Stimulated activated CD4-positive, alpha-beta T cell treated with anti-CD3 and anti-CD28 coated beads, Interleukin-1b, Interleukin-23, amount 100 ng/mL, for 48 hours (primary cell): ENCODE measurements around the gene AP3M1.

ENCODE experiments used
- DNase-seq: peaks from one replicate; pipeline ENCODE4 v3.0.0-alpha.2; 2020

Gene AP3M1

DNA sequence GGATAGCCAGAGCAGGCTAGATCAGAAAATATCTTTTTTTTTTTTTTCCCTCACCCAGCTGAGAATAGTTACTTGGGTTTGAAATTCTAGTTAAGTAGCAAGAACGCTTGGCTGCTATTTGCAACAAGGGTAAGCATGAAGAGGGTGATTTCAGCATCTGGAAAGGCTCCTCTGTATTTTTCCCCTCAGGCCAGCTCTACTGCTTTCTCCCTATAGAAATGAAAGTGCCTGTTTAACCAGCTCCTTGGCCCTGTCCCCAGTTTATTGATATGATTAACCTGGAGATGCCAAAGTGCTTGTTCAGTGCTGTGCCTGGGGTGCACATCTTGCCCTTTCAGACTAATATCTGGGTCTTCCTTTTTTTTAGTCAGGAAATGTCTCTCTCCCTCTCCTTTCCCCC is 37.1 kb downstream of the AP3M1 start:
- no peak for DNase-seq

DNA sequence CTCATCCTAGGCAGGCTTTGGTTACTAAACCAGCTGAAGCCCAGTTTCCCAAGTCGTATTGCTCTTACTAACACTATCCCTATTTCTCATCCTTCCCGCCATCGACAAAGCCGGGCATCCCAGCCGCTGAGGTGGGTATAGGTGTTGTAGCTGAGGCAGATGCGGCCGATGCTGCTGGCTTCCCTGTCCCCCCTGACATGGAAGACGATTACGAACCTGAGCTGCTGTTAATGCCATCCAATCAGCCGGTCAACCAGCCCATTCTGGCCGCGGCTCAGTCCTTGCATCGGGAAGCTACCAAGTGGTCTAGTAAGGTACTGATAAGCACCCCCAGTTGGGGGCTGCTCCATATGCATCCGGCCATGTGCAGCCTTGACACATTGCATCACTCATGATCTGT is 38.8 kb downstream of the AP3M1 start:
- DNase-seq = no peak

DNA sequence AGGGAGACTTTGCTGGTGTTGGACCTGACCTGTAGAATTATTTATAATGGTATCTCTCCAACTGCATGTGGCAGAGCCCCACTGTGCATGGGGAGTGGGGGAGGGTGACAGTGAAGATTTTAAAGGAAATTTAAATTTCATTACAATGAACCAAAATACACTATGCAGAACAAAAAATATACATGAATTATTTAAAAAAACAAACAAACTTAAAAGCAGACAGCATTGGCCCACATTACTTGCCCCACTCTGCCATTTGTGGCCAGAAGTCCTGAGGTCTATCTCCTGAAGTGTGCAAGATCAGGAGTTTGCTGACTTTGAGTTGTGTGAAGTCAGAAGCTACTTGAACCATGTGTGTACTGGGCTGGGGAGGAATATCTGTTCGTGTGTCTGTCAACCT is 40.5 kb downstream of the AP3M1 start:
- no peak for DNase-seq

DNA sequence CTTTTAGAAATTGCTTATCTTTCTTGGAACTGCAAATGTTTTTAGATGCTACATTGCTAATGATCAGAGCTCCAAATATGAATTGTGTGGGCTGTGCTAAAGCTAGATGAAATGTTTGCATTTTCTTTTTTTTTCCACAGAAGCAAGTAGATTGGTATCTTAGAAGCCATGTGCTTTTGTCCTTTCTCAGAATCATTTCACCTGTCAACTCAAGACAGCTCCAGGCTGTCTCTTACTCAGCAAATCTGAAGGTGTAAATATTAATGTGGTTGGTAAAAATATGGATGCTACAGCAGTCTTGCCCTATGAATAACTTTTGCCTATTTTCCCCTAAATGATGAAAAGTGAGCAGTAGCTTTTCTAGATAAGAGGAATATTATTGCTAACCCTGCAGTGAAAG is 41.2 kb downstream of the AP3M1 start:
- DNase-seq = no peak

DNA sequence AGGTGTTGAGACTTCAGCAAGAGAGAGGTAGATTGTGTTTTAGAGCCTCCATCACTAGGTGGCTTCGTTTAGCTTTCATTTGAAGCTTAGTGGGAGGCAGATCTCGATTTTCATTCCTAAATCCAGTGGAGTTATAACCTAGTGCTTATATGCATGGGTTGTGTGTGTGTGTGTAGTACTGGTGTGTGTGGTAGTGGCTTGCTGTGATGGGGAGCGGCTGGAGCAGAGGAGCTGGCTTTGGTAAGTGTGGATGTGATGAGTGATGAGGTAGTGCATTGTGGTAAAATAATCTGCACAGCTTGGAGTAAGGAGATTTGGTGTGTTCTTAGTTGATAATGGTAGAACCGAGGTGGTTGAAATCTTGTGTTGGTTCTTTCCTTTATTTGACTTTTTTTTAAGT is 43.2 kb downstream of the AP3M1 start:
- DNase-seq = no peak

DNA sequence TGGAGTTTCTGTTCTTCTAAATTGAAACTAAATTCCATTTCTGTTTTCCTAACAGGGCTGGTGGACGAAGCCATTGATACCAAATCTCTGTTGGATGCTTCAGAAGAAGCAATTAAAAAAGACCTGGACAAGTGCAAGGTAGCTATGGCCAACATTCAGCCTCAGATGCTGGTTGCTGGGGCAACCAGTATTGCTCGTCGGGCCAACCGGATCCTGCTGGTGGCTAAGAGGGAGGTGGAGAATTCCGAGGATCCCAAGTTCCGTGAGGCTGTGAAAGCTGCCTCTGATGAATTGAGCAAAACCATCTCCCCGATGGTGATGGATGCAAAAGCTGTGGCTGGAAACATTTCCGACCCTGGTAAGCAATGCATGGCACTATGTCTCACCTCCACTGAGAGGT is 45.6 kb downstream of the AP3M1 start:
- DNase-seq = no peak

DNA sequence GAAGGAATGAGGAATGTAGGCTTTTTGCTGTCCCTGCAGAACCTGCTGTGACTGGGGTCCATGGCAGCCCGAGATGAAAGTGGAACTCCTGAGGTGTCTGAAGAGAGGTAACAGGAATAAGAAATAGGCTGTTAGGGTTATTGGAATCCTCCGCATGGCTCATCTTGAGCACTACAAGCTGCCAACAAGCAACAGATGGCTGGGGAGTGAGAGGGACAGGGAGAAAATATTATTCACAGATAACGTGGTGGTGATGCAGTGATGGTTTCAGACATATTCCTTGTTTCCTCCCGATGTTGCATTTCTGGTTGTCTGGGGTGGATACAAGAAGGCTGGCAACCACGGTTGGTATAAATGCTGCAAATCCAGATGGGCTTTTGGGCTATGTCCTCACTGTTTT is 46.1 kb downstream of the AP3M1 start:
- DNase-seq = no peak

DNA sequence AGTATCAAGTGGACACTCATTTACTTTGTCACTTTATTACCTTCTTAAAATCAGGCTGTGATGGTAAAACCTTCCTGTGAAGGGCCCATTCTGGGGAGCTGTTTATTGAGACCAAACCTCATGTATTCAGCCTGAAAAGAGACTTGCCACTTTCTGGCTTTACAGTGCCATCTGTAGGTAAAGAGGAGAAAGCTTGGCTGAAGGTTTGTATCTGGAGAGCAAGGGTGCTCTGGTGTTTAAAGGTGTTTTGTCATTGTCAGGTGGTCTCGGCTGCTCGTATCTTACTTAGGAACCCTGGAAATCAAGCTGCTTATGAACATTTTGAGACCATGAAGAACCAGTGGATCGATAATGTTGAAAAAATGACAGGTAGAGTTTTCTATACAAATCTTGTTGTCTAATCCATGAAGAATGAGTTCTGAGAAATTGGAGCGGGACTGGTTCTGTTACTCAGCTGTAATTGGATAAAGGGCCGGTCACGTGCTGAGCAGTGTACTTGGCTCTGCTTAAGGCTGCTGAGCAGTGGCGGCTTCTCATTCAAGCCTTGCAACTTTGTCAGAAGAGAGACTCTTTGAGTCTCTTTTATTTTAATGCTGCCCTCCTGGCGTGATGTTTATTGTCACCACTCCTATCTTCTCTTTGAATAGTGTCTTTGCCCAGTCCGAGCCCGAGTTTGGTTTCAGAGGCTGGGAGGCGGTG is 46.9 kb downstream of the AP3M1 start:
- no peak for DNase-seq

DNA sequence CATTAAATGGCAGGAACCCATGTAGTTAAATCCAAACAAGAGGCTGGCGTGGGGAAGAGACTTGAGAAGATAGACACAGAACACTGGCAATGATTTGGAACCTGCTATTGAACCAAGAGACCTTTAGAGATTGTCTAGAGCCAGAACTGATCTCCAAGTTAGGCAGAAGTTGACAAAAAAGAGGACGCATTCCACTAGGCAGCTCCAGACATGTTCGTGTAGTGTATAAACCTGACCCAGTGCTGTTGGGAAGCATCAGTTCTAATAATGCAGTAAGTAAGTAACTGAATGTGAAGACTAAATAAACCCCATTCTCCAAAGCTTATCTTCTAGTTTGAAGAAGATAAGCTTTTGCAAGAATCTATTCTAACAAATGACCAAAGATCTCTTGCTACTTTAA is 50.8 kb downstream of the AP3M1 start:
- DNase-seq = no peak

DNA sequence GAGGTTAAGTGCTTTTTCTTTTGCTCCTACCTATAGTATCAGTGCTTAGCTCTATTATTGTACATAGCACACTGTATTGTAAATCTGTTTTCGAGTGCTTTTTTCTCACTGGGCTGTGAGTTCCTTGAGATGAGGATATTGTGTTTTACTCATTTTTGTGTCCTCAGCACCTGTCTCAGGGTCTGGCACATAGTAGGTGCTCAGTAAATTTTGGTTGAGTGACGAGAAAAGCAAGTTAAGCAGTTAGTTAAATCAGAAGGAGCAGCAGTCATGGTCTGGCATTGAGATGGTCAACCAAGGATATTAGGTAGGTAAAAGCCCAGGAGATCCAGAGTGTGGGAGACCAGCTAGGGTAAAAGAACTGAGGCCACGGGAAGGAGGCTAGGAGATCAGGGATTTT is 51.2 kb downstream of the AP3M1 start:
- no peak for DNase-seq

DNA sequence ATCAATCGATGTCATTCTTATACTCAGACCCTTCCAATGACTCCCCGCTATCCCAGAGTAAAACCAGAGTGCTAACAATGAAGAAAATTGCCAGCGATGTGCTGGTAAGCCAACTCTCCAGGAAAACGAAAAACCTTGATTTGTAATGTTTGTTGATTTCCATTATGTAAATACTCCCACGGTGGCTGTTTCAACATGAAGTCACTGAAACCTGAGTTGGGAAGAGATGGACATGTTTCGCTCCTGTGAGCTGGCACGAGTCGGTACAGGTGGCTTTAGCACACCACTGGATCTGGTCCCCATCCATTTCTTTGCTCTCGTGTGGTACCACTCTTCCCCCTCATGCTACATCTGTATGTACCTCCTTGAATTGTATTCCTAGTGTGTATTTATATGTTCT is 52.9 kb downstream of the AP3M1 start:
- DNase-seq = no peak

DNA sequence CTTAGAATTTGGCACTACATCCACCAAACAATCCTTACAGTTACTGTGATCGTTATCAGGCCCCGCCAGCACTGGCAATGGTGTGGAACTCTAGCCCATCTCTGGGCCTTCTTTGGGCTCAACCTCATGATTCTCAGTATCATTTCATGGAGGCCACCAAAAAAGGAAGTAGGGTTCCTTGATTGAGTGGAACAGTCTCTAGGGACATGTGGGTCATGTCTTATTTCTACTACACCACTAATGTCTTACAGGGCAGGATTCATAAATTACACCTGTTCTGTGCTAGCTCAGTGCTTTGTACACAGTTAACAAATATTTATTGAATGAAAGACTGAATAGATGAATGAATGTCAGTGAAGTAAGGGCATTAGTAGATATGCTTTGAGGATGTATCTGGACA is 53.9 kb downstream of the AP3M1 start:
- no peak for DNase-seq

DNA sequence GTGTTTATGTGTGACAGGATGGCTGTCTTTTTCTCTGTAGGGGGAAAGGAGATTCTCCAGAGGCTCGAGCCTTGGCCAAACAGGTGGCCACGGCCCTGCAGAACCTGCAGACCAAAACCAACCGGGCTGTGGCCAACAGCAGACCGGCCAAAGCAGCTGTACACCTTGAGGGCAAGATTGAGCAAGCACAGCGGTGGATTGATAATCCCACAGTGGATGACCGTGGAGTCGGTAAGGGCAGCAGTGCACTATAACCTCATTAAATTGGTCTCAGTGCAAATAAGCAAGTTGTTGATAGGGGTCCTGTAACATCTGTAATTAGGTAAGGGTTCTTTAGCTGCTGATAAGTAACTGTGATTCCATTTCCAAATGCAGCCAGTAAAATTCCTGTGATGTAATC is 56.4 kb downstream of the AP3M1 start:
- DNase-seq = no peak

DNA sequence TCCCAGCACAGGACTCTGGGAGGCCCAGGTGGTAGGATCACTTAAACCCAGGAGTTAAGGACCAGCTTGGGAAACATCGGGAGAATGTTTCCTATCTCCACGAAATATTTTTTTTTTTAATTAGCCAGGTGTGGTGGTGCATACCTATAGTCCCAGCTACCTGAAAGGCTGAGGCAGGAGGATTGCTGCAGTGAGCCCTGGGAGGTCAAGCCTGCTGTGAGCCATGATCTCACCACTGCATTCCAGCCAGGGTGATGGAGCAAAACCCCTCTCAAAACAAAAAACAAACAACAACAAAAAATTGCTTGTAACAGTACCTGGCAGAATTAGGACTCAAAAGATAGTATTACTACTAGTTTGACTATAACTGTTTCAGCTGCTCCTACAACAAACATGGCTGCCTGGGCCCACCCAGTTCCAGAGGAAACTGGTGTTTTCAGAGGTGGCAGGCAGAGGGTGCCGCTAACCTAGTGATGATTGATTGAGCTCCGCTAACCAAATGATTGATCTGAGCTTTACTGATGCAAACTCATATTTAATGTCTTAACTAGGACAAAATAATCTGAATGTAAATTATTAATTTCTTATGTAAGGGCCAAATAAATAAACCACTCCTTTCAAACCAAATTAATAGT is 57.0 kb downstream of the AP3M1 start:
- no peak for DNase-seq

DNA sequence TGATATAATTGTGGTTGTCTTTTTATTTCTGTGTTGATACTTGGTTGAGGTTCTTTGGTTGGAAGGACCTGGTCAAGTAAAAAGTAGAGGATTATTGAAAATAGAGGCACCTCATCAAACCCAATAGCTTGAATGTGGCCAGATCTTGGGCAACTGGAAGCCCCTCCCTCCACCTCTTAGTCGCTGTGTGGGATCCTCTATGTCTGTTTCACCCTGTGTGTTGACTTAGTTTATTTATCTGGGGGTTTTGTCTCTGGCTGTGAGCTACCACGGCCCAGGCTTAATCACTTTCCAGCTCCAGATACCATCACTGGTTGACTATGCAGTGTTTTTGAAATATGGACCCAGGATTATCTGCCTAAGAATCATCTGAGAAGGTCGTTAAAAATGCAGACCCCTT is 58.3 kb downstream of the AP3M1 start:
- no peak for DNase-seq

DNA sequence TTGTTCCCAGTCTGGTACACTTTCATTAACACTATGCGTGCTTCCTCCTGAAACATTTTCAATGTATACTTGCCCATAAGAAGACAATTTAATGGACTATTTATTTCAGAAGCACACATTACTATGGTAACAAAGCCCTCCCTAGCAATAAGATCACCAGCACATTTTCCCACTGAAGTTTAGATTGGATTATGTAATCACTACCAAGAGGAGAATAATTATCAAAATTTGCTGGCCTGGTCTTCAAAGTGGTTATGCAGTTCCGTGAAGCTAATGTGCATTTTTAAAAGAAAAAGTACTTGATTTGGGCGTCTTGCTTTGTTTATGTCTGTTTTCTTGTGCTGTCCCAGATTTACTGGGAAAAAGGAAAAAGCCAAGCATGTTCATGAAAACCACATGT is 61.9 kb downstream of the AP3M1 start:
- DNase-seq = no peak

DNA sequence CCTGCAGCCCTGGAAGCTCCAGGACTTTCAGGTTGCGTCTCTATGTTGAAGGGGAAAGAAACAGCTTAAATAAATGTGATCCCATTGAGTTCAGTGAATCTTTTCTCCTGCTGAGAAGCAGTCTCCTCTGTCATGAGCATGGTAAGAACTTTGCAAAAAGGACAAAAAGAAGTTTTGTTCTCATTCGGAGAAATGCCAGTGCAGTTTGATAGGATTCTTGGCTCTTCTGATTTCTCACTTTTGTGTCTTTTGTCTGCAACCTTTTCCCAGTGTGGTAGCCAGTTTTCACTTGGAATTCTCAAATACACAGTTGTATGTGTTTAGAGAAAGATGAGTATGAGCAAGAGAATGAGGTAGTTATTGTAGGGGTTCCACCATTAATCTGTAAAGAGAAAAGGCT is 64.3 kb downstream of the AP3M1 start:
- no peak for DNase-seq

DNA sequence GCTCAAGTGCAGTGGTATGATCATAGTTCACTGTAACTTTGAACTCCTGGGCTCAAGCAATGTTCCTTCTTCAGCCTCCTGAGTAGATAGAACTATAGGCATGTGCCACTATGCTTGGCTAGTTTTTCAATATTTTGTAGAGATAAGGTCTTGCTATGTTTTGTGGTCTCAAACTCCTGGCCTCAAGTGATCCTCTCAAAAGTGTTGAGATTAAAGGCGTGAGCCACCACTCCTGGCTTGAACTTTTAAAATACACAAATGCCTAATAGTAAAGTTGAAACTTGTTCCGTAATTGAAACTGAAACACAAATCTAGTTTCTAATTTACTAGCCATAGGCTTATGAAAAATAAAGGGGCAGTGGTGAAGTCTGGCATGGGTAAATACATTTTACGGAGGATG is 65.7 kb downstream of the AP3M1 start:
- no peak for DNase-seq

DNA sequence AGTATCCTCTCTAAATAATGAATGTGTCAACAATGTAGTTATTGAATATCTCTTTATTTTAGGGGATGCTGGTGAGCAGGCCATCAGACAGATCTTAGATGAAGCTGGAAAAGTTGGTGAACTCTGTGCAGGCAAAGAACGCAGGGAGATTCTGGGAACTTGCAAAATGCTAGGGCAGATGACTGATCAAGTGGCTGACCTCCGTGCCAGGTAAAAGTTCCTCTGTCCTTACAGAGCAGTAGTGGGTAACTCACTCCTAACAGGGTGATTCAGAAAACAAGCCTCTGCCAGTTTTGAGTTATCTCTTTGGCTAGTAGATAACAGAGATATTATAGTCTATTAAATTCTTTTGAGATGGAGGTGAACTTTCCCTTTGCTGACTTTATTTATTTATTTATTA is 67.3 kb downstream of the AP3M1 start:
- no peak for DNase-seq

DNA sequence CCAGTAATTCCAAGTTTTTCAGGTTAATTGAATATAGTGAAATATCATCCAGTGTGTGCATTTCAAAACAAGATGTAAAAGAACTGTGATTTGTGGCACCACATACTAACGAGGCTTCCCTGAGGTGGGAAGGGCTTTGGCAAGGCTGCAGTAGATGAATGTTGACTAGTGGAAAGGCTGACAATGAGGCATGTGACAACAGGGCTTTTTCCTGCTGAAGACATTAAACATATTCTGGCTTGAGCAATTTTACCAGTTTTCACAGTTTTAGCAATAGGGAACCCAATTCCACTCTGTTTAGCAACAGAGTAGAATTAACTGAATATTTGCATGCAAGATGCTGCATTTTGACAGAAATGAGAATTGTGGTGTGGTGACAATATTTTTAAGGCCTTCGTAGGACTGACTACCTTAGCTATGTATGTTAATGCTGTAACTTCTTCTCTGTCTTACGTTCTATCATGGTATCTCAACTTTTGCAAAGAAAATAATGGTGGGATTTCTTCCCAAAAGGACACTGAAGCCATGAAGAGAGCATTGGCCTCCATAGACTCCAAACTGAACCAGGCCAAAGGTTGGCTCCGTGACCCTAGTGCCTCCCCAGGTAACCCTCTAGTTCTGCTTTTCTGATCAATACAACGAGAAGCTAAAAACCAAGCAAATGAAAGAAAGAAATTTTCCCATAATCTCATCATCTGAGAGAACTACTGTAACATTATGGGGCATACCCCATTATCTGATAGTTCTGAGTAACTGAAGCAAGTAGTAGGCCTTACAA is 68.5 kb downstream of the AP3M1 start:
- no peak for DNase-seq

DNA sequence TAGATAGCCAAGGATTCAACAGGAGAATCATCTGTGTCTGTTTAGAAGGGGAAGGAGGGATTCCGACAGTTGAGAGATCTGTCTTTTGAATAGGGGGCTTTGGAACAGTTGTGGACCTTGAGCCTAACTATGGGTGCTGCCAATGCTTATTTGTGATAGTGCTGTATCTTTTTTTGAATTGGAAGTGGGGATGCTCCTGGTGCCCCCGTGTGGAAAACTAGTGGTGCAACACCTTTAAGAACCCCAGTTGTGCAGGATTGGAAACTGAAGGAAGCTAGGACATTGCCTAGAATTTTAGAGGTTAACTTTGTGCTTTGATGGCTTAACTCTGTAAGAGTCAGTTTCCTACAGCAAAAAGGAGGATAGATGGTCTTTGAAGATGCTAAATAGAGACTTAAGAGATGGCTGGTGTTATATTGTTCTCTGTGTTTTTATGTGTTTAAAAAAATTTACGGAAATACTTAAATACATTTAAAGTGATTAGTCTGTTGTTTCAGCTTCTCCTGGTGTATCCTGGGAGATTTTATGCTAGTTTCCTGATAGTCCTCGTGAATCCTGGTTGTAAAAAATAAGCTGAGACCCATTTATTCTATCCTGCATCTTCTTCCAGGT is 69.3 kb downstream of the AP3M1 start:
- peak; percentile 33 for DNase-seq

DNA sequence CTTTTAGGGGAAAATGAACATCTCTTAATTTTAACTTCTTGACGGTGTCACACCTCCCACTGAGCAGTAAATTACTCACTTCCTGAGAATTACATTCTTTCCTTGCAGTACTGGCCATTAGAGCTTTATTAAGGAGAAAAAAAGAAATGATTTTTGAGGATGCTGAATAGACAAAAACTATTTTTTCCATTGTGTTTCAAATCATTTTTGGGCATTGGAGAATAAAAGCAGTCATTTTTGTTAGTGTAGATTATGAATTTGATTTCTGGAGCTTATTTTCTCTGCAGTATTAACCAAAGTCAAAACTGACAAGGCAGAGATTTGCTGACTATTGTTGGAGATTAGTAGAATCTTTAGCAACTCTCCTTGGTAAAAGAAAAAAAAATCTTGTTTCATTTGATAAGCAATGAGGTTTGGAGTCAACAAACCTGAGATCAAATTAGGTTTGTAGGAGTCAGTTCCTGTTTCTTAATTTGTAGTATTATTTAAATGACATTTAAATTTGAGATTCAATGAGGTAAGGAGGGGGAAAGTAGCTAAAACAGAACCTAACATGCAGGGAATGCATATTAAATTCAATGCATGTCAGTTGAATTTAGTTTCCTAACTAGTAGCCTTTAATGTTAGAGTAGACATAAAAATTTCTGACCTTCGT is 70.6 kb downstream of the AP3M1 start:
- DNase-seq = no peak
